H1 (cell line): Measurements from ENCODE around the gene KCNS3. TPM values are rescaled to one million over a fixed set of nuclear protein-coding genes. Genes with fewer than 3 reads are reported as not detected.

Source experiments
- CTCF ChIA-PET: fragments of 300-600 bp; sonication (Branson Sonifier 250); formaldehyde crosslinking; loops from one replicate; lab custom pipeline; 2021; ENCODE audit not compliant: partially characterized antibody; lab: Charles Lee
- POLR2A ChIA-PET: fragments of 300-600 bp; sonication (Branson Sonifier 250); formaldehyde crosslinking; loops from one replicate; lab custom pipeline; 2021; ENCODE audit warnings: inconsistent platforms; ENCODE audit not compliant: partially characterized antibody; lab: Charles Lee
- DNase-seq, 2 experiments: peaks; one replicate each; pipeline versions ENCODE4 v3.0.0 to v3.0.0-alpha.2; 2010 to 2022; ENCODE audit warnings: low spot score in 2 of 2, low read depth in 1 of 2, mixed read lengths in 1 of 2
- FAIRE-seq: peaks from 2 replicates; lab custom pipeline; 2011; peaks lifted over from hg19 to GRCh38; lab: Jason Lieb, UNC
- H2AFZ ChIP-seq: 2 replicates; pipeline ENCODE4 v1.8.1; 2012; ENCODE audit warnings: low read length, inconsistent platforms
- H2AK5ac ChIP-seq: 2 replicates; pipeline ENCODE4 v1.6.1; 2013; ENCODE audit warnings: low read depth, low read length
- H2BK120ac ChIP-seq: replicated peaks from 2 replicates; pipeline ENCODE3; 2013; ENCODE audit warnings: low read depth, low read length, inconsistent platforms
- H2BK12ac ChIP-seq: 2 replicates; pipeline ENCODE4 v1.6.1; 2013; ENCODE audit warnings: low read depth, low read length
- H2BK15ac ChIP-seq: 2 replicates; pipeline ENCODE4 v1.6.1; 2013; ENCODE audit warnings: low read length
- H2BK20ac ChIP-seq: 2 replicates; pipeline ENCODE4 v1.6.1; 2013; ENCODE audit warnings: low read length
- H2BK5ac ChIP-seq: 2 replicates; pipeline ENCODE4 v1.6.1; 2013; ENCODE audit warnings: low read depth, low read length
- H3K14ac ChIP-seq: 2 replicates; pipeline ENCODE4 v1.6.1; 2013; ENCODE audit warnings: inconsistent platforms; ENCODE audit not compliant: insufficient read length
- H3K18ac ChIP-seq: 2 replicates; pipeline ENCODE4 v1.6.1; 2013; ENCODE audit warnings: low read length; ENCODE audit errors: extremely low read depth
- H3K23ac ChIP-seq: 2 replicates; pipeline ENCODE4 v1.6.1; 2013; ENCODE audit warnings: inconsistent platforms; ENCODE audit not compliant: insufficient read length
- H3K23me2 ChIP-seq: 2 replicates; pipeline ENCODE4 v1.6.1; 2013; ENCODE audit warnings: low read depth, low read length
- H3K27ac ChIP-seq: 2 replicates; pipeline ENCODE4 v1.6.1; 2011; ENCODE audit warnings: low read depth, low read length, inconsistent platforms
- H3K27me3 ChIP-seq, 4 experiments: replicated peaks in 1 of 4; 1 replicate in 1 of 4; 2 replicates in 3 of 4; pipeline versions ENCODE4 v1.6.1 to v1.8.1; 2011 to 2013; ENCODE audit warnings: low read length in 3 of 4, mild to moderate bottlenecking in 3 of 4, inconsistent platforms in 2 of 4, mixed read lengths in 2 of 4, moderate library complexity in 1 of 4; ENCODE audit not compliant: control insufficient read depth in 3 of 4, insufficient read depth in 3 of 4; ENCODE audit errors: extremely low read depth in 1 of 4
- H3K36me3 ChIP-seq, 4 experiments: 2 replicates each; pipeline versions ENCODE4 v1.6.1 to v1.8.1; 2011 to 2013; ENCODE audit warnings: mild to moderate bottlenecking in 4 of 4, low read length in 3 of 4, moderate library complexity in 2 of 4, control low read depth in 1 of 4, inconsistent platforms in 1 of 4; ENCODE audit not compliant: insufficient read depth in 4 of 4, control insufficient read depth in 2 of 4
- H3K4ac ChIP-seq: replicated peaks from 2 replicates; pipeline ENCODE3; 2013; ENCODE audit warnings: low read length, low read depth, mixed read lengths, inconsistent platforms; ENCODE audit not compliant: insufficient read length
- H3K4me1 ChIP-seq, 4 experiments: replicated peaks in 1 of 4; 1 replicate in 1 of 4; 2 replicates in 3 of 4; pipeline versions ENCODE4 v1.6.1 to v1.8.1; 2011 to 2013; ENCODE audit warnings: low read length in 3 of 4, inconsistent platforms in 2 of 4, mixed read lengths in 1 of 4; ENCODE audit not compliant: insufficient read depth in 4 of 4, control insufficient read depth in 3 of 4
- H3K4me2 ChIP-seq, 2 experiments: 2 replicates each; pipeline versions ENCODE4 v1.6.1 to v1.8.1; 2011 to 2013; ENCODE audit warnings: low read depth in 2 of 2, low read length in 2 of 2, control low read depth in 1 of 2, inconsistent platforms in 1 of 2, mild to moderate bottlenecking in 1 of 2; ENCODE audit not compliant: insufficient read depth in 1 of 2
- H3K4me3 ChIP-seq, 4 experiments: fragments of 200-600, 300-600 bp in 1 of 4; sonication (generic), shearing (Covaris generic), sonication (Bioruptor Twin) in 1 of 4; 2 replicates each; pipeline versions ENCODE4 v1.5.1 to v1.8.1; 2011 to 2016; ENCODE audit warnings: low read length in 4 of 4, low read depth in 3 of 4, control low read depth in 2 of 4, inconsistent platforms in 2 of 4, mild to moderate bottlenecking in 2 of 4, mixed read lengths in 1 of 4, moderate library complexity in 1 of 4; ENCODE audit not compliant: insufficient read depth in 2 of 4; ENCODE audit errors: extremely low read depth in 1 of 4
- H3K56ac ChIP-seq: replicated peaks from 2 replicates; pipeline ENCODE3; 2013; ENCODE audit warnings: low read depth, mild to moderate bottlenecking, mixed read lengths, low read length, inconsistent platforms; ENCODE audit not compliant: insufficient read length
- H3K79me1 ChIP-seq: 2 replicates; pipeline ENCODE4 v1.6.1; 2013; ENCODE audit warnings: low read depth, low read length, control low read depth
- H3K79me2 ChIP-seq, 2 experiments: 2 replicates each; pipeline versions ENCODE4 v1.6.1 to v1.8.1; 2012 to 2013; ENCODE audit warnings: low read length in 2 of 2, mild to moderate bottlenecking in 2 of 2, inconsistent platforms in 1 of 2; ENCODE audit not compliant: insufficient read depth in 2 of 2, control insufficient read depth in 1 of 2
- H3K9ac ChIP-seq, 4 experiments: replicated peaks in 1 of 4; 1 replicate in 1 of 4; 2 replicates in 3 of 4; pipeline versions ENCODE4 v1.6.1 to v1.8.1; 2011 to 2013; ENCODE audit warnings: low read depth in 3 of 4, low read length in 3 of 4, control low read depth in 2 of 4, mild to moderate bottlenecking in 2 of 4, moderate library complexity in 2 of 4, inconsistent platforms in 1 of 4; ENCODE audit errors: extremely low read depth in 1 of 4
- H3K9me3 ChIP-seq, 2 experiments: 2 replicates each; pipeline versions ENCODE4 v1.6.1 to v1.8.1; 2012 to 2013; ENCODE audit warnings: mild to moderate bottlenecking in 2 of 2, moderate library complexity in 2 of 2, control low read depth in 1 of 2, inconsistent platforms in 1 of 2, low read depth in 1 of 2, low read length in 1 of 2, mixed read lengths in 1 of 2; ENCODE audit not compliant: insufficient read depth in 2 of 2
- H4K20me1 ChIP-seq, 2 experiments: replicated peaks in 1 of 2; 2 replicates each; pipeline versions ENCODE3 to v1.8.1; 2011 to 2013; ENCODE audit warnings: inconsistent platforms in 2 of 2, low read length in 2 of 2, mild to moderate bottlenecking in 1 of 2; ENCODE audit not compliant: insufficient read depth in 2 of 2, control insufficient read depth in 1 of 2
- H4K5ac ChIP-seq: 2 replicates; pipeline ENCODE4 v1.6.1; 2013; ENCODE audit warnings: low read length, low read depth, mixed read lengths, inconsistent platforms; ENCODE audit not compliant: insufficient read length
- H4K8ac ChIP-seq: 2 replicates; pipeline ENCODE4 v1.8.0; 2013; ENCODE audit warnings: mild to moderate bottlenecking, moderate library complexity, low read length, inconsistent platforms; ENCODE audit not compliant: insufficient read depth; ENCODE audit errors: extremely low read depth
- H4K91ac ChIP-seq: replicated peaks from 2 replicates; pipeline ENCODE3; 2013; ENCODE audit warnings: low read length, mixed read lengths, inconsistent platforms; ENCODE audit not compliant: insufficient read length
- CBX5 ChIP-seq: fragments of 300-800, 300-1000 bp; sonication (generic); IDR thresholded peaks from 2 replicates; pipeline ENCODE4 v1.7.1; 2016; ENCODE audit warnings: antibody characterized with exemption, low read length, low read depth
- CTBP2 ChIP-seq: IDR thresholded peaks from 2 replicates; pipeline ENCODE4 v1.7.0; 2011; ENCODE audit warnings: borderline replicate concordance, mild to moderate bottlenecking, moderate library complexity, mixed read lengths, low read length; ENCODE audit not compliant: insufficient read depth, insufficient read length
- CTCF ChIP-seq, 3 experiments: IDR thresholded peaks; 1 replicate in 2 of 3; 2 replicates in 1 of 3; pipeline versions ENCODE4 v1.5.1 to v1.6.1; 2011; ENCODE audit warnings: low read length in 3 of 3, mild to moderate bottlenecking in 3 of 3, inconsistent platforms in 2 of 3, low read depth in 1 of 3, moderate library complexity in 1 of 3; ENCODE audit not compliant: insufficient read depth in 1 of 3; ENCODE audit errors: control extremely low read depth in 1 of 3
- EGR1 ChIP-seq: IDR thresholded peaks from 2 replicates; pipeline ENCODE4 v1.6.1; 2011; ENCODE audit warnings: low read depth, low read length, borderline replicate concordance
- HDAC2 ChIP-seq, 2 experiments: fragments of 300-600 bp in 1 of 2; sonication (generic) in 1 of 2; IDR thresholded peaks; 2 replicates each; pipeline ENCODE4 v1.6.1; 2011 to 2012; ENCODE audit warnings: low read depth in 2 of 2, low read length in 2 of 2, mild to moderate bottlenecking in 2 of 2, moderate library complexity in 2 of 2, borderline replicate concordance in 1 of 2, inconsistent platforms in 1 of 2
- PHF8 ChIP-seq: fragments of 200-600 bp; sonication (generic); conservative IDR thresholded peaks from 2 replicates; pipeline ENCODE4 v1.7.1; 2012; ENCODE audit warnings: low read depth, mild to moderate bottlenecking, inconsistent platforms, low read length, moderate library complexity
- RAD21 ChIP-seq, 2 experiments: IDR thresholded peaks in 1 of 2; conservative IDR thresholded peaks in 1 of 2; 2 replicates each; pipeline ENCODE4 v1.6.1; 2011; ENCODE audit warnings: low read depth in 2 of 2, low read length in 2 of 2, improper control_type of control experiment in 1 of 2, inconsistent platforms in 1 of 2, mild to moderate bottlenecking in 1 of 2, moderate library complexity in 1 of 2
- RBBP5 ChIP-seq: IDR thresholded peaks from 2 replicates; pipeline ENCODE4 v1.7.1; 2012; ENCODE audit warnings: low read depth, mild to moderate bottlenecking, inconsistent platforms, low read length, moderate library complexity, borderline replicate concordance
- RNF2 ChIP-seq: fragments of 200-900, 300-1000 bp; sonication (generic); IDR thresholded peaks from 2 replicates; pipeline ENCODE4 v1.7.1; 2016; ENCODE audit warnings: borderline replicate concordance, low read depth, mild to moderate bottlenecking, antibody characterized with exemption, low read length; ENCODE audit not compliant: poor library complexity, severe bottlenecking; ENCODE audit errors: missing control alignments
- WGBS, 2 experiments: shearing (Covaris generic) in 1 of 2; methylation state at CpG; one replicate each; pipeline versions ENCODE4 v1.1.6 to v1.1.7; 2013 to 2015; ENCODE audit warnings: low lambda C conversion rate in 2 of 2, mixed read lengths in 2 of 2, inconsistent platforms in 1 of 2, low coverage in 1 of 2, missing lambda C conversion rate in 1 of 2; ENCODE audit not compliant: insufficient replicate concordance in 2 of 2, insufficient coverage in 1 of 2, insufficient read length in 1 of 2; ENCODE audit errors: extremely low coverage in 1 of 2, missing lambda C conversion rate in 1 of 2; 5-methylcytosine and 5-hydroxymethylcytosine counted together
- polyA plus RNA-seq, 7 experiments: library from polyadenylated mRNA; depleted of rRNA in 3 of 7; stranded (reverse) in 5 of 7; unstranded in 2 of 7; fragments of >200 nt in 5 of 7; fragments of 200-250 nt in 2 of 7; gene quantifications; 1 replicate in 5 of 7; 2 replicates in 1 of 7; 4 replicates in 1 of 7; pipeline versions ENCODE4 v1.2.1 to v1.2.3, GENCODE V29; 2011 to 2013; ENCODE audit warnings: missing spikeins in 2 of 7, mixed read lengths in 2 of 7
- total RNA-seq: library from RNA; stranded (reverse); fragmentation: NEBNext Ultra II Directional; extraction: Animal tissue kit (Norgen Biotek cat#: 25700); gene quantifications from 2 replicates; pipeline ENCODE4 v1.2.1, GENCODE V29; 2021

Gene KCNS3
- total and polyA plus RNA-seq, 2 of the 8 experiments (the other 6 are each of a cell fraction or from before 2014, with no cell fraction given), result 22.7 to 23.0 TPM

- CTCF ChIA-PET, result interaction anchor here (0.7 to 1.1 kb wide), 4 partner anchors 9 to 240 kb away, joined by 3 to 4 read pairs (median 4); no protein-coding TSS in a partner anchor
- H3K18ac ChIP-seq, result no peak overlapping the region
- H3K27ac ChIP-seq, result no peak overlapping the region
- no peak overlapping the region for H3K56ac ChIP-seq
- no peak overlapping the region for H2BK5ac ChIP-seq
- no peaks in the 10 kb centered on the region; the same call in 1 of the 2 replicates for H3K23me2 ChIP-seq
- POLR2A ChIA-PET, result no interaction called here
- no peak overlapping the region for H3K9ac ChIP-seq
- DNase-seq, result no peak
- no peak overlapping the region for H2BK20ac ChIP-seq
- H3K9me3 ChIP-seq, result no peaks in the 10 kb centered on the region
- no peaks in the 10 kb centered on the region for H3K79me2 ChIP-seq
- H4K91ac ChIP-seq, result no peak overlapping the region
- no peaks in the 10 kb centered on the region for H4K20me1 ChIP-seq
- H2AK5ac ChIP-seq, result no peak overlapping the region
- WGBS, 2 experiments, result 97% methylated on average over 5 of the region's 5 CpGs; no CpG with 5 or more reads in 1 of the 2 experiments
- FAIRE-seq, result no peak
- no peaks in the 10 kb centered on the region for H3K79me1 ChIP-seq
- no peak overlapping the region for H3K14ac ChIP-seq
- no peak overlapping the region for H2BK15ac ChIP-seq
- H2BK12ac ChIP-seq, result no peak overlapping the region
- no peak overlapping the region for H3K4ac ChIP-seq
- no peak overlapping the region for H3K4me2 ChIP-seq
- H3K4me1 ChIP-seq, result no peaks in the 10 kb centered on the region
- no peak overlapping the region for H4K8ac ChIP-seq
- H2AFZ ChIP-seq, result no peak overlapping the region
- H4K5ac ChIP-seq, result no peak overlapping the region
- no peaks in the 10 kb centered on the region for H3K36me3 ChIP-seq
- no peak overlapping the region for H2BK120ac ChIP-seq
- H3K4me3 ChIP-seq, result no peak overlapping the region
- H3K27me3 ChIP-seq, result no peaks in the 10 kb centered on the region
- H3K23ac ChIP-seq, result no peak overlapping the region
- TF ChIP-seq PHF8 (no peak), RAD21 (IDR thresholded peaks at IDR 0.05 in 1 of 2, conservative IDR thresholded peaks at IDR 0.05 in 1 of 2; ENCODE audit: low read depth in 2 of 2, low read length in 2 of 2) (no peak), RBBP5 (no peak), CTCF (IDR thresholded peaks at IDR 0.05; ENCODE audit: control extremely low read depth in 1 of 3, insufficient read depth in 1 of 3, low read depth in 1 of 3, low read length in 3 of 3) (no peak), CBX5 (no peak), EGR1 (no peak), RNF2 (no peak), HDAC2 (IDR thresholded peaks at IDR 0.05; ENCODE audit: borderline replicate concordance in 1 of 2, low read depth in 2 of 2, low read length in 2 of 2) (no peak), CTBP2 (no peak)
These were observed 81.4 kb downstream of the KCNS3 start for GRCh38 chr2:17959833-17960232.
